CD4-positive, alpha-beta memory T cell (primary cell): ENCODE results near the gene CTDP1. TPM values are rescaled to one million over a fixed set of nuclear protein-coding genes. Genes with fewer than 3 reads are reported as not detected.
A peak's percentile ranks its signal among the peaks of the same experiment; 100 is the strongest.

ENCODE experiments used
- CTCF ChIA-PET: fragments of 350-600 bp; sonication (Branson Sonifier 250); formaldehyde crosslinking; loops from one replicate; lab custom pipeline; 2021; ENCODE audit warnings: inconsistent platforms; ENCODE audit not compliant: partially characterized antibody; lab: Charles Lee
- POLR2A ChIA-PET: fragments of 350-600 bp; sonication (Branson Sonifier 250); formaldehyde crosslinking; loops from one replicate; lab custom pipeline; 2021; ENCODE audit not compliant: partially characterized antibody; lab: Charles Lee
- DNase-seq, 5 donors: peaks; one replicate each; pipeline versions ENCODE4 v3.0.0 to v3.0.0-alpha.2; 2020 to 2022; ENCODE audit warnings: mixed read lengths in 1 of 5
- H3K27ac ChIP-seq: one replicate; pipeline ENCODE4 v1.7.0; 2013; ENCODE audit warnings: low read depth, low read length
- H3K27me3 ChIP-seq: 2 replicates; pipeline ENCODE4 v1.7.0; 2013; ENCODE audit warnings: mild to moderate bottlenecking, low read length, moderate library complexity; ENCODE audit not compliant: insufficient read depth
- H3K36me3 ChIP-seq: 2 replicates; pipeline ENCODE4 v1.7.0; 2013; ENCODE audit warnings: mild to moderate bottlenecking, low read length, moderate library complexity; ENCODE audit not compliant: insufficient read depth
- H3K4me1 ChIP-seq: 2 replicates; pipeline ENCODE4 v1.7.0; 2013; ENCODE audit warnings: mild to moderate bottlenecking, low read length, moderate library complexity; ENCODE audit not compliant: insufficient read depth
- H3K4me3 ChIP-seq, 2 donors: one replicate each; pipeline ENCODE4 v1.7.0; 2013; ENCODE audit warnings: low read length in 2 of 2, mild to moderate bottlenecking in 1 of 2
- H3K9me3 ChIP-seq, 2 donors: one replicate each; pipeline ENCODE4 v1.7.0; 2013; ENCODE audit warnings: low read length in 2 of 2, control low read depth in 1 of 2; ENCODE audit not compliant: control insufficient read depth in 1 of 2
- H3K27ac Mint-ChIP-seq, 7 donors: one replicate each; pipeline ENCODE4 v1.8.0; 2020 to 2021; ENCODE audit warnings: mixed read lengths in 7 of 7, mild to moderate bottlenecking in 6 of 7, inconsistent platforms in 3 of 7, moderate library complexity in 3 of 7
- H3K27me3 Mint-ChIP-seq, 2 donors: one replicate each; pipeline ENCODE4 v1.8.0; 2020 to 2021; ENCODE audit warnings: mixed read lengths in 2 of 2
- H3K36me3 Mint-ChIP-seq, 2 donors: one replicate each; pipeline ENCODE4 v1.8.0; 2020 to 2021; ENCODE audit warnings: mixed read lengths in 2 of 2, inconsistent platforms in 1 of 2, mild to moderate bottlenecking in 1 of 2
- H3K4me1 Mint-ChIP-seq, 4 donors: one replicate each; pipeline ENCODE4 v1.8.0; 2020 to 2021; ENCODE audit warnings: mixed read lengths in 4 of 4, mild to moderate bottlenecking in 1 of 4
- H3K4me3 Mint-ChIP-seq, 8 donors: one replicate each; pipeline ENCODE4 v1.8.0; 2020 to 2021; ENCODE audit warnings: mixed read lengths in 8 of 8, mild to moderate bottlenecking in 7 of 8, moderate library complexity in 6 of 8, inconsistent platforms in 3 of 8
- H3K9me3 Mint-ChIP-seq, 8 donors: one replicate each; pipeline ENCODE4 v1.8.0; 2020 to 2021; ENCODE audit warnings: mixed read lengths in 8 of 8, mild to moderate bottlenecking in 5 of 8, inconsistent platforms in 3 of 8, moderate library complexity in 1 of 8
- intact Hi-C: fragments of 100-400 bp; cut with micrococcal nuclease; formaldehyde crosslinking; loops from one replicate; pipeline ENCODE4 v1.15.1; 2023
- polyA plus RNA-seq, 2 donors: library from polyadenylated mRNA; unstranded; fragments of 300-500 nt; fragmentation: Illumina TruSeq; gene quantifications; one replicate each; pipeline ENCODE4 v1.2.3, GENCODE V29; 2021
- total RNA-seq, 2 experiments: library from RNA; stranded (reverse); gene quantifications; one replicate each; pipeline ENCODE4 v1.2.3, GENCODE V29; 2021

CTDP1 gene
- total and polyA plus RNA-seq, 4 experiments from 2014 or later, result 8.5 to 44.5 (median 36.4) TPM

DNA sequence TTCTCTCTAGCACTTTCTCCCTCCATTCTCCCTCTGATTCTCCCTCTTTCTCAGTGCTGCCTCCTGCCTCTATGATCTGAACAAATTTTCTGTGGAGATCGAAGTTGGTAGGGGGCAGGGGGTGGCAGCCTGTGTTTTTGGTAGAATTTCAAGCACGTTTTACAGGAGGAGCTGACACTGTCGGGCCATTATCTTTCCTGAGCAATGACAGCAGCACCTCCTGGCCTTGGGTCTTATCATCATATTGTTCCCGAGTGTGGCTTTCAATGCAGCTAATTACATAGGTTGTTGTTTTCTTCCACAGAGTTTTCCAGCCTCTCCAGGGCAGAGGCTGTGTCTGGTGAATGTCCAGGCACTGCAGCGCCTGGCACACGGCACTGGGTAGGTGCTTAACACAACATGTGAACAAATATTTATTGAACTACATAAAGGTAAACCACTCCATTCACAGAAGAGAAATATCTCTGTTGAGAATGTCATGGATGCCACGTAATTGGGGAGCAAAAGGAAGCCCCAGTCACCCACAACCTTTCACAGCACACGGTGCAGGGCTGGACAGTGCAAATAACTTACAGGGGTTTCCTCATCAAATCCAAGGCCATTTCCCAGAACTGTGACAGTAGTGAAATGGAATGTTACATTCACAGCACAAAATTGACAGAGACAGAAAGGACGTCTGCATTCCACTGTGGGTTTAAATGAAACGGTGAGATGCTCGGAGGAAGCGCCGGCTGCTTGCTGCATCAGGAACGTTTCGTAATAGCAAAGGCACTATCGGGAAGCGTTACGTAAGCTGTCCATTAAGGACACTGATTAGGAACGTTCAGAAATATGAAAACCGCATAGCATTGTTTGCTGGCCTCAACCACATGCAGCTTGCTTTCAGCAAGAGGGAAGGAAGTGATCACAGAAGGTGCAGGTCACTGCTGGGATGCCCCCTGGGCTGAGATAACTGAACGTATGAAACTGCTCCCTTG is 111.7 kb downstream of the CTDP1 start:
- Mint-ChIP-seq H3K4me3 (no peak overlapping the region), H3K4me1 (peaks cover 0 to 11% (median 3%) of the 10 kb centered on the region in 4 donors), H3K9me3 (peaks cover 0 to 2% (median 0%) of the 10 kb centered on the region in 8 donors), H3K36me3 (no peaks in the 10 kb centered on the region), H3K27me3 (peaks cover 37 to 45% of the 10 kb centered on the region in 2 donors), H3K27ac (peak overlapping the region in 1 of 7 donors; percentile 23)
- Histone ChIP-seq H3K27me3 (no peaks in the 10 kb centered on the region), H3K4me1 (no peaks in the 10 kb centered on the region), H3K4me3 (no peak overlapping the region), H3K36me3 (no peaks in the 10 kb centered on the region), H3K27ac (no peak overlapping the region), H3K9me3 (no peaks in the 10 kb centered on the region)
- DNase-seq, result no peak
- CTCF ChIA-PET, result no interaction called here
- POLR2A ChIA-PET, result no interaction called here
- intact Hi-C loops, result no loop called here

DNA sequence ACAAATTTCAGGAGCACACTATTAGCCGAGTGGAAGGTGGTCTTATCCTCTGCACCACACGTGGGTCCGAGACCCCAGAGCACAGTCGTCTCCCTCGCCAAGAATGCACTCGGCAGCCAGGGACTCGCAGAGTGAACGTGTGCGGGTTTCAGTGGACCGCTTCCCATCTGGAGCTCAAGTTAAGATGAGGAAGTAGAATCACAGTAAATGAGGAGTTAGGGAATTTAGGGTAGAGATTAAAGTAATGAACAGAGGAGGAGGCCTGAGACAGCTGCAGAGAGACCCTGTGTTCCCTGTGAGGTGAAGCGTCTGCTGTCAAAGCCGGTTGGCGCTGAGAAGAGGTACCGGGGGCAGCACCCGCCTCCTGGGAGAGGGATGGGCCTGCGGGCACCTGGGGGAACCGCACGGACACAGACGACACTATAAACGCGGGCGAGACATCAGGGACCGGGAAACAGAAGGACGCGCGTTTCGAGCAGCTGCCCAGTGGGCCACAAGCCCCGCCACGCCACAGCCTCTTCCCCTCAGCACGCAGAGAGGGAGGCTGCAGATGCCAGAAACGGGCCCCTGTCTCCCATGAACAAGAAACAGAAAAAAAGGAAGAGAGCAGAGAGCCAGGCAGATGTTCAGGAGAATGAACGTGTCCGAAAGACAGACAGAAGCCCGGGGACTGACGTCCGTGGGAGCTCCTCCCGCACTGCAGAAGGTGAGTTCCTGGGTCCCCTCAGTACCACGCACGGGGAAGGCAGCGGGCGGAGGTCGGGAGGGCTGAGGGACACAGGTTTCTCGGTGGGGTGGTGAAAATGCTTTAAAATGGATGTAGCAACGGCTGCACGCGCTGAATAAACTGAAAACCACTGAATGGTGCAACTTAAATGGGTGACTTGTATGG is 112.7 kb downstream of the CTDP1 start:
- no peak overlapping the region for H3K27ac ChIP-seq

GRCh38 chr18:79792988-79793355 is 113.4 kb downstream of the CTDP1 start:
- H3K36me3 Mint-ChIP-seq, result peaks cover 0 to 4% of the 10 kb centered on the region in 2 donors
- H3K27me3 Mint-ChIP-seq, result peaks cover 44% of the 10 kb centered on the region in 2 donors
- no peak overlapping the region for H3K27ac Mint-ChIP-seq
- Histone ChIP-seq H3K4me3 (no peak overlapping the region), H3K27ac (no peak overlapping the region), H3K27me3 (no peaks in the 10 kb centered on the region), H3K4me1 (no peaks in the 10 kb centered on the region), H3K9me3 (no peaks in the 10 kb centered on the region), H3K36me3 (no peaks in the 10 kb centered on the region)
- intact Hi-C loops, result no loop called here
- ChIA-PET POLR2A (no interaction called here), CTCF (no interaction called here)
- peaks cover 4 to 20% (median 8%) of the 10 kb centered on the region in 4 donors for H3K4me1 Mint-ChIP-seq
- DNase-seq, result no peak
- H3K9me3 Mint-ChIP-seq, result peaks cover 0 to 3% (median 0%) of the 10 kb centered on the region in 8 donors
- no peak overlapping the region for H3K4me3 Mint-ChIP-seq

More for the DNA sequence above, 112.7 kb downstream of the CTDP1 start:
- Mint-ChIP-seq H3K4me1 (peaks cover 2 to 18% (median 6%) of the 10 kb centered on the region in 4 donors), H3K27me3 (peaks cover 42 to 43% of the 10 kb centered on the region in 2 donors), H3K4me3 (no peak overlapping the region), H3K9me3 (peaks cover 0 to 2% (median 0%) of the 10 kb centered on the region in 8 donors), H3K36me3 (peaks cover 0 to 2% of the 10 kb centered on the region in 2 donors), H3K27ac (no peak overlapping the region)
- no peaks in the 10 kb centered on the region for H3K4me1 ChIP-seq
- no peaks in the 10 kb centered on the region for H3K27me3 ChIP-seq
- no peak overlapping the region for H3K4me3 ChIP-seq
- POLR2A ChIA-PET, result no interaction called here
- CTCF ChIA-PET, result no interaction called here
- intact Hi-C loops, result no loop called here
- no peaks in the 10 kb centered on the region for H3K9me3 ChIP-seq
- no peaks in the 10 kb centered on the region for H3K36me3 ChIP-seq
- DNase-seq, result no peak

- peaks cover 4 to 21% (median 8%) of the 10 kb centered on the region in 4 donors for H3K4me1 Mint-ChIP-seq
- DNase-seq, result no peak
- peaks cover 0 to 1% (median 0%) of the 10 kb centered on the region in 8 donors for H3K9me3 Mint-ChIP-seq
- POLR2A ChIA-PET, result no interaction called here
- H3K4me3 ChIP-seq, result no peak overlapping the region
- no peaks in the 10 kb centered on the region for H3K27me3 ChIP-seq
- H3K4me1 ChIP-seq, result no peaks in the 10 kb centered on the region
- H3K36me3 Mint-ChIP-seq, result peaks cover 0 to 4% of the 10 kb centered on the region in 2 donors
- no peak overlapping the region for H3K27ac Mint-ChIP-seq
- intact Hi-C loops, result no loop called here
- H3K9me3 ChIP-seq, result no peaks in the 10 kb centered on the region
- H3K36me3 ChIP-seq, result no peaks in the 10 kb centered on the region
- no peak overlapping the region for H3K4me3 Mint-ChIP-seq
- CTCF ChIA-PET, result no interaction called here
- H3K27me3 Mint-ChIP-seq, result peaks cover 46 to 48% of the 10 kb centered on the region in 2 donors
- no peak overlapping the region for H3K27ac ChIP-seq
Measured at GRCh38 chr18:79794846-79795245, 115.2 kb downstream of the CTDP1 start.

DNA sequence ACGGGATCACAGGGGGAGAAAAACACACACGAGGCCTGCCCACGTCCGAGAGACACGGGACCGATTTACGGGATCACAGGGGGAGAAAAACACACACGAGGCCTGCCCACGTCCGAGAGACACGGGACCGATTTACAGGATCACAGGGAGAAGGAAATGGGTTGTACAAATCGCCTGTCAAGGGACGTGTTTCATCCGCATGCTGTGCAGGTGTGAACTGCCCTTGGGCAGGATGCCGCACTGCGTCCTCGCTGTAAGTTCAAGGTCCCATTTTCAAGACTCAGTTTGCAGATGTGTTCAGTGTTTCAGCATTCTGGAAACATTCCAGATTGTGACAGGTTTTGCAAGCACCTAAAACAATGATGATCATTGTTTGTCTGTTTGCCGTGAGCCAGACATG is 115.8 kb downstream of the CTDP1 start:
- no peak overlapping the region for H3K27ac Mint-ChIP-seq
- H3K9me3 ChIP-seq, result no peaks in the 10 kb centered on the region
- no peaks in the 10 kb centered on the region for H3K27me3 ChIP-seq
- H3K36me3 ChIP-seq, result no peaks in the 10 kb centered on the region
- intact Hi-C loops, result no loop called here
- H3K4me1 Mint-ChIP-seq, result peaks cover 4 to 21% (median 8%) of the 10 kb centered on the region in 4 donors
- no peak for DNase-seq
- H3K9me3 Mint-ChIP-seq, result peaks cover 0 to 1% (median 0%) of the 10 kb centered on the region in 8 donors
- H3K27ac ChIP-seq, result no peak overlapping the region
- H3K27me3 Mint-ChIP-seq, result peaks cover 48 to 49% of the 10 kb centered on the region in 2 donors
- H3K4me3 Mint-ChIP-seq, result peak overlapping the region in 1 of 8 donors; percentile 31
- no peak overlapping the region for H3K4me3 ChIP-seq
- peaks cover 0 to 4% of the 10 kb centered on the region in 2 donors for H3K36me3 Mint-ChIP-seq
- POLR2A ChIA-PET, result no interaction called here
- CTCF ChIA-PET, result no interaction called here
- H3K4me1 ChIP-seq, result no peaks in the 10 kb centered on the region

- Mint-ChIP-seq H3K27ac (no peak overlapping the region), H3K4me3 (peak overlapping the region in 2 of 8 donors; percentile 42 to 67)
- CTCF ChIA-PET, result no interaction called here
Measured at GRCh38 chr18:79796016-79796415, 116.4 kb downstream of the CTDP1 start.

More at GRCh38 chr18:79796016-79796415, 116.4 kb downstream of the CTDP1 start:
- H3K27me3 ChIP-seq, result no peaks in the 10 kb centered on the region
- H3K9me3 ChIP-seq, result no peaks in the 10 kb centered on the region
- peaks cover 48% of the 10 kb centered on the region in 2 donors for H3K27me3 Mint-ChIP-seq
- POLR2A ChIA-PET, result no interaction called here
- DNase-seq, result no peak
- no peak overlapping the region for H3K4me3 ChIP-seq
- intact Hi-C loops, result no loop called here
- no peaks in the 10 kb centered on the region for H3K36me3 ChIP-seq
- H3K36me3 Mint-ChIP-seq, result peaks cover 0 to 4% of the 10 kb centered on the region in 2 donors
- H3K27ac ChIP-seq, result no peak overlapping the region
- H3K9me3 Mint-ChIP-seq, result peaks cover 0 to 1% (median 0%) of the 10 kb centered on the region in 8 donors
- no peaks in the 10 kb centered on the region for H3K4me1 ChIP-seq
- peaks cover 4 to 21% (median 8%) of the 10 kb centered on the region in 4 donors for H3K4me1 Mint-ChIP-seq
